Measurements from ENCODE around the gene PLA2G4C. TPM values are rescaled to one million over a fixed set of nuclear protein-coding genes. Genes with fewer than 3 reads are reported as not detected.

The PLA2G4C gene
- total RNA-seq, 1 experiment from 2014 or later, result 4.5 TPM

DNA sequence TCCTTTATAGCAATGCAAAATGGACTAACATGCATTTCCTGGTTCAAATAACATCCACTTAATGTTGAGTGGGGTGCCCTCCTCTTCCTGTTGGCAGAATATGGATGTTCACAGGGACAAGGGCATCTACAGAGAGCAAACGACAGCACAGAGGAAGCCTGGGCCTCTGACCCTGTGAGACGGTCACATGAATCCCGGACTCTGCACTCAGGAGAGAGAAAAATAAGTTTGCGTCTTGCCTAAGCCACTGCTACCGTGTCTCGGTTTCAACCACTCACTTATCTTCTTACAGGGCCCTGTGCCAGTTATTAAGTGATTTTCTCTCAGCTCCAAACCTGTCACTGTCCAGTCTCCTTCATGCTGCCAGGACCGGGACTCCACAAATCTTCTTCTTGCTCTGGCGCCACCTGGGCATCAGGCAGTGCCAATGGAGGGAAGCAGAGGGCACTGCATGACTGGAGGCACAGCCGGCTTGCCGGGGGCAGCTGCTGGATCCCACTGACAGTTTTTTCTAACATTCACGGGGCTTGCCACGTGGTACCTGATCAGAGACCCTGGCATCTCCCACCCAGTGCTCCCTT lies 47.7 kb upstream of the PLA2G4C start (continued):
- TF ChIP-seq, protein P1, sequence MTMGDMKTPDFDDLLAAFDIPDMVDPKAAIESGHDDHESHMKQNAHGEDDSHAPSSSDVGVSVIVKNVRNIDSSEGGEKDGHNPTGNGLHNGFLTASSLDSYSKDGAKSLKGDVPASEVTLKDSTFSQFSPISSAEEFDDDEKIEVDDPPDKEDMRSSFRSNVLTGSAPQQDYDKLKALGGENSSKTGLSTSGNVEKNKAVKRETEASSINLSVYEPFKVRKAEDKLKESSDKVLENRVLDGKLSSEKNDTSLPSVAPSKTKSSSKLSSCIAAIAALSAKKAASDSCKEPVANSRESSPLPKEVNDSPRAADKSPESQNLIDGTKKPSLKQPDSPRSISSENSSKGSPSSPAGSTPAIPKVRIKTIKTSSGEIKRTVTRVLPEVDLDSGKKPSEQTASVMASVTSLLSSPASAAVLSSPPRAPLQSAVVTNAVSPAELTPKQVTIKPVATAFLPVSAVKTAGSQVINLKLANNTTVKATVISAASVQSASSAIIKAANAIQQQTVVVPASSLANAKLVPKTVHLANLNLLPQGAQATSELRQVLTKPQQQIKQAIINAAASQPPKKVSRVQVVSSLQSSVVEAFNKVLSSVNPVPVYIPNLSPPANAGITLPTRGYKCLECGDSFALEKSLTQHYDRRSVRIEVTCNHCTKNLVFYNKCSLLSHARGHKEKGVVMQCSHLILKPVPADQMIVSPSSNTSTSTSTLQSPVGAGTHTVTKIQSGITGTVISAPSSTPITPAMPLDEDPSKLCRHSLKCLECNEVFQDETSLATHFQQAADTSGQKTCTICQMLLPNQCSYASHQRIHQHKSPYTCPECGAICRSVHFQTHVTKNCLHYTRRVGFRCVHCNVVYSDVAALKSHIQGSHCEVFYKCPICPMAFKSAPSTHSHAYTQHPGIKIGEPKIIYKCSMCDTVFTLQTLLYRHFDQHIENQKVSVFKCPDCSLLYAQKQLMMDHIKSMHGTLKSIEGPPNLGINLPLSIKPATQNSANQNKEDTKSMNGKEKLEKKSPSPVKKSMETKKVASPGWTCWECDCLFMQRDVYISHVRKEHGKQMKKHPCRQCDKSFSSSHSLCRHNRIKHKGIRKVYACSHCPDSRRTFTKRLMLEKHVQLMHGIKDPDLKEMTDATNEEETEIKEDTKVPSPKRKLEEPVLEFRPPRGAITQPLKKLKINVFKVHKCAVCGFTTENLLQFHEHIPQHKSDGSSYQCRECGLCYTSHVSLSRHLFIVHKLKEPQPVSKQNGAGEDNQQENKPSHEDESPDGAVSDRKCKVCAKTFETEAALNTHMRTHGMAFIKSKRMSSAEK (CRISPR knock-in tag; IDR thresholded peaks at IDR 0.05; ENCODE audit: borderline replicate concordance), result no peak
- TF ChIP-seq STAT6 (CRISPR knock-in tag; conservative IDR thresholded peaks at IDR 0.05; ENCODE audit: low read depth) (no peak), CTCF (IDR thresholded peaks at IDR 0.05) (no peak), JAZF1 (CRISPR knock-in tag; IDR thresholded peaks at IDR 0.05) (no peak), RELA (CRISPR knock-in tag; IDR thresholded peaks at IDR 0.05; ENCODE audit: borderline replicate concordance) (no peak), FOXK1 (CRISPR knock-in tag; IDR thresholded peaks at IDR 0.05) (no peak), ZNF396 (CRISPR knock-in tag; IDR thresholded peaks at IDR 0.05; ENCODE audit: borderline replicate concordance) (no peak), TEAD1 (CRISPR knock-in tag; IDR thresholded peaks at IDR 0.05) (no peak), HMGA2 (CRISPR knock-in tag; IDR thresholded peaks at IDR 0.05) (no peak), PRRX2 (CRISPR knock-in tag; IDR thresholded peaks at IDR 0.05) (no peak)
- TF ChIP-seq, protein P2, sequence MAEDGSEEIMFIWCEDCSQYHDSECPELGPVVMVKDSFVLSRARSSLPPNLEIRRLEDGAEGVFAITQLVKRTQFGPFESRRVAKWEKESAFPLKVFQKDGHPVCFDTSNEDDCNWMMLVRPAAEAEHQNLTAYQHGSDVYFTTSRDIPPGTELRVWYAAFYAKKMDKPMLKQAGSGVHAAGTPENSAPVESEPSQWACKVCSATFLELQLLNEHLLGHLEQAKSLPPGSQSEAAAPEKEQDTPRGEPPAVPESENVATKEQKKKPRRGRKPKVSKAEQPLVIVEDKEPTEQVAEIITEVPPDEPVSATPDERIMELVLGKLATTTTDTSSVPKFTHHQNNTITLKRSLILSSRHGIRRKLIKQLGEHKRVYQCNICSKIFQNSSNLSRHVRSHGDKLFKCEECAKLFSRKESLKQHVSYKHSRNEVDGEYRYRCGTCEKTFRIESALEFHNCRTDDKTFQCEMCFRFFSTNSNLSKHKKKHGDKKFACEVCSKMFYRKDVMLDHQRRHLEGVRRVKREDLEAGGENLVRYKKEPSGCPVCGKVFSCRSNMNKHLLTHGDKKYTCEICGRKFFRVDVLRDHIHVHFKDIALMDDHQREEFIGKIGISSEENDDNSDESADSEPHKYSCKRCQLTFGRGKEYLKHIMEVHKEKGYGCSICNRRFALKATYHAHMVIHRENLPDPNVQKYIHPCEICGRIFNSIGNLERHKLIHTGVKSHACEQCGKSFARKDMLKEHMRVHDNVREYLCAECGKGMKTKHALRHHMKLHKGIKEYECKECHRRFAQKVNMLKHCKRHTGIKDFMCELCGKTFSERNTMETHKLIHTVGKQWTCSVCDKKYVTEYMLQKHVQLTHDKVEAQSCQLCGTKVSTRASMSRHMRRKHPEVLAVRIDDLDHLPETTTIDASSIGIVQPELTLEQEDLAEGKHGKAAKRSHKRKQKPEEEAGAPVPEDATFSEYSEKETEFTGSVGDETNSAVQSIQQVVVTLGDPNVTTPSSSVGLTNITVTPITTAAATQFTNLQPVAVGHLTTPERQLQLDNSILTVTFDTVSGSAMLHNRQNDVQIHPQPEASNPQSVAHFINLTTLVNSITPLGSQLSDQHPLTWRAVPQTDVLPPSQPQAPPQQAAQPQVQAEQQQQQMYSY (CRISPR knock-in tag; IDR thresholded peaks at IDR 0.05), result no peak

GRCh38 chr19:48154003-48154402 lies 43.4 kb upstream of the PLA2G4C start:
- TF ChIP-seq CREB1 (CRISPR knock-in tag; IDR thresholded peaks at IDR 0.05) (no peak), ZNF232 (CRISPR knock-in tag; IDR thresholded peaks at IDR 0.05) (no peak), ZNF396 (CRISPR knock-in tag; IDR thresholded peaks at IDR 0.05; ENCODE audit: borderline replicate concordance) (no peak), ETV6 (CRISPR knock-in tag; IDR thresholded peaks at IDR 0.05) (no peak), TCF7 (CRISPR knock-in tag; IDR thresholded peaks at IDR 0.05; ENCODE audit: low read depth) (no peak), ZNF425 (CRISPR knock-in tag; conservative IDR thresholded peaks at IDR 0.05) (no peak)
- ChIA-PET CTCF (interaction anchor here (0.7 to 2.1 kb wide), 3 partner anchors 43 to 191 kb away, joined by 3 to 7 read pairs (median 5); partner anchors contain the start of gene PLA2G4C), POLR2A (no interaction called here)
- H3K4me3 Mint-ChIP-seq, result no peak overlapping the region
- H3K36me3 Mint-ChIP-seq, result peaks cover 33% of the 10 kb centered on the region
- no peaks in the 10 kb centered on the region for H3K4me1 Mint-ChIP-seq
- no peak for ATAC-seq
- no peak for DNase-seq (ENCODE audit: low spot score)
- no peaks in the 10 kb centered on the region for H3K9me3 Mint-ChIP-seq
- peak overlapping the region; percentile 69; the same call in 1 of the 2 replicates for H3K27ac Mint-ChIP-seq
- no peaks in the 10 kb centered on the region for H3K27me3 Mint-ChIP-seq (ENCODE audit: low read depth)

Measured in WTC11 (cell line).